IMR-90 (cell line): ENCODE data around the gene LMOD1. TPM values are rescaled to one million over a fixed set of nuclear protein-coding genes. Genes with fewer than 3 reads are reported as not detected.

Experiments
- ATAC-seq: fragments of 200-7000 bp; cut with Tn5 transposase; 2 replicates; pipeline ENCODE4 v1.9.1; 2020; ENCODE audit warnings: low read depth, mild to moderate bottlenecking, moderate library complexity
- BruUV-seq: library from RNA; stranded (reverse); fragments of 400-500 nt; replicated peaks from 2 replicates; lab custom pipeline; 2021; lab: Mats Ljungman, UMichigan
- CTCF ChIA-PET: fragments of 300-600 bp; formaldehyde crosslinking; extraction: SDS; loops from one replicate; lab custom pipeline; 2021; ENCODE audit warnings: antibody characterized with exemption; lab: Yijun Ruan, JAX
- POLR2A ChIA-PET: fragments of 300-600 bp; sonication (Branson Sonifier 250); formaldehyde crosslinking; loops from one replicate; lab custom pipeline; 2022; ENCODE audit warnings: antibody characterized with exemption; ENCODE audit not compliant: unreplicated experiment; lab: Charles Lee
- DNase-seq: peaks from one replicate; pipeline ENCODE4 v3.0.0; 2013
- H2AFZ ChIP-seq: replicated peaks from 2 replicates; pipeline ENCODE3; 2013; ENCODE audit warnings: low read length, mild to moderate bottlenecking; ENCODE audit not compliant: poor library complexity
- H2AK5ac ChIP-seq: 2 replicates; pipeline ENCODE4 v1.6.1; 2013; ENCODE audit warnings: low read depth, low read length, inconsistent platforms
- H2AK9ac ChIP-seq: replicated peaks from 2 replicates; pipeline ENCODE3; 2013; ENCODE audit warnings: mild to moderate bottlenecking, low read depth, low read length, moderate library complexity; ENCODE audit not compliant: poor library complexity
- H2BK120ac ChIP-seq: 2 replicates; pipeline ENCODE4 v1.6.1; 2013; ENCODE audit warnings: low read depth, low read length, inconsistent platforms
- H2BK15ac ChIP-seq: 3 replicates; pipeline ENCODE4 v1.6.1; 2013; ENCODE audit warnings: low read depth, low read length, inconsistent platforms
- H2BK20ac ChIP-seq: 2 replicates; pipeline ENCODE4 v1.6.1; 2013; ENCODE audit warnings: low read depth, mild to moderate bottlenecking, inconsistent platforms, low read length, moderate library complexity
- H2BK5ac ChIP-seq: 2 replicates; pipeline ENCODE4 v1.6.1; 2013; ENCODE audit warnings: mild to moderate bottlenecking, low read depth, low read length, inconsistent platforms; ENCODE audit not compliant: poor library complexity, severe bottlenecking
- H3K14ac ChIP-seq: replicated peaks from 2 replicates; pipeline ENCODE4 v1.6.1; 2013; ENCODE audit warnings: low read depth, low read length, inconsistent platforms
- H3K18ac ChIP-seq: 2 replicates; pipeline ENCODE4 v1.6.1; 2013; ENCODE audit warnings: low read depth, low read length, control low read depth
- H3K23ac ChIP-seq: 2 replicates; pipeline ENCODE4 v1.6.1; 2013; ENCODE audit warnings: low read depth, low read length, inconsistent platforms
- H3K27ac ChIP-seq: 2 replicates; pipeline ENCODE4 v1.5.1; 2013; ENCODE audit warnings: mild to moderate bottlenecking, control low read depth, low read length; ENCODE audit not compliant: insufficient read depth
- H3K27me3 ChIP-seq: 2 replicates; pipeline ENCODE4 v1.6.1; 2013; ENCODE audit warnings: low read length; ENCODE audit not compliant: control insufficient read depth, insufficient read depth
- H3K36me3 ChIP-seq: 2 replicates; pipeline ENCODE4 v1.6.1; 2013; ENCODE audit warnings: low read length, mixed read lengths; ENCODE audit not compliant: control insufficient read depth, insufficient read depth
- H3K4ac ChIP-seq: 2 replicates; pipeline ENCODE4 v1.6.1; 2013; ENCODE audit warnings: low read depth, low read length, inconsistent platforms
- H3K4me1 ChIP-seq: 2 replicates; pipeline ENCODE4 v1.6.1; 2013; ENCODE audit warnings: low read length, mixed read lengths; ENCODE audit not compliant: control insufficient read depth, insufficient read depth
- H3K4me2 ChIP-seq: 2 replicates; pipeline ENCODE4 v1.6.1; 2013; ENCODE audit warnings: low read depth, mild to moderate bottlenecking, control low read depth, low read length, moderate library complexity
- H3K4me3 ChIP-seq: 2 replicates; pipeline ENCODE4 v1.5.1; 2013; ENCODE audit warnings: low read depth, mild to moderate bottlenecking, control low read depth, low read length, moderate library complexity; ENCODE audit not compliant: insufficient read depth
- H3K56ac ChIP-seq: 2 replicates; pipeline ENCODE4 v1.6.1; 2013; ENCODE audit warnings: low read length, inconsistent platforms; ENCODE audit not compliant: insufficient read depth; ENCODE audit errors: extremely low read depth
- H3K79me1 ChIP-seq, 2 experiments: 2 replicates each; pipeline ENCODE4 v1.6.1; 2013; ENCODE audit warnings: low read length in 2 of 2, inconsistent platforms in 1 of 2, low read depth in 1 of 2
- H3K9ac ChIP-seq: 2 replicates; pipeline ENCODE4 v1.6.1; 2013; ENCODE audit warnings: low read depth, low read length, control low read depth
- H3K9me1 ChIP-seq: 2 replicates; pipeline ENCODE4 v1.6.1; 2013; ENCODE audit warnings: low read length, inconsistent platforms; ENCODE audit not compliant: insufficient read depth
- H3K9me3 ChIP-seq: 2 replicates; pipeline ENCODE4 v1.6.1; 2013; ENCODE audit warnings: low read length; ENCODE audit not compliant: control insufficient read depth, insufficient read depth
- H4K20me1 ChIP-seq: 2 replicates; pipeline ENCODE4 v1.6.1; 2013; ENCODE audit warnings: low read length, inconsistent platforms; ENCODE audit not compliant: insufficient read depth
- H4K5ac ChIP-seq: 2 replicates; pipeline ENCODE4 v1.6.1; 2013; ENCODE audit warnings: mild to moderate bottlenecking, low read depth, low read length, control low read depth
- H4K8ac ChIP-seq, 2 experiments: 2 replicates each; pipeline ENCODE4 v1.6.1; 2013; ENCODE audit warnings: low read depth in 2 of 2, low read length in 2 of 2, control low read depth in 1 of 2, inconsistent platforms in 1 of 2
- H4K91ac ChIP-seq: 2 replicates; pipeline ENCODE4 v1.6.1; 2013; ENCODE audit warnings: low read depth, low read length, inconsistent platforms; ENCODE audit not compliant: insufficient read depth
- BHLHE40 ChIP-seq: fragments of 150-350 bp; IDR thresholded peaks from 2 replicates; pipeline ENCODE4 v1.6.1; 2016; ENCODE audit warnings: mild to moderate bottlenecking, low read depth, low read length
- CEBPB ChIP-seq: IDR thresholded peaks from 2 replicates; pipeline ENCODE4 v1.6.1; 2012; ENCODE audit warnings: low read depth, low read length, improper control_type of control experiment
- CHD1 ChIP-seq: IDR thresholded peaks from 2 replicates; pipeline ENCODE4 v1.6.1; 2012; ENCODE audit warnings: low read depth, low read length, improper control_type of control experiment
- ELK1 ChIP-seq: fragments of 150-350 bp; IDR thresholded peaks from 2 replicates; pipeline ENCODE4 v1.6.1; 2016; ENCODE audit warnings: low read depth, mild to moderate bottlenecking, low read length, moderate library complexity, borderline replicate concordance
- FOS ChIP-seq: fragments of 150-350 bp; IDR thresholded peaks from 2 replicates; pipeline ENCODE4 v1.6.1; 2016; ENCODE audit warnings: low read depth, low read length
- MAFK ChIP-seq: IDR thresholded peaks from 2 replicates; pipeline ENCODE4 v1.6.1; 2012; ENCODE audit warnings: low read depth, low read length, improper control_type of control experiment
- MAZ ChIP-seq: IDR thresholded peaks from 2 replicates; pipeline ENCODE4 v1.6.1; 2012; ENCODE audit warnings: low read depth, mild to moderate bottlenecking, low read length, improper control_type of control experiment, moderate library complexity, borderline replicate concordance
- POLR2A ChIP-seq: IDR thresholded peaks from 2 replicates; pipeline ENCODE4 v1.6.1; 2012; ENCODE audit warnings: mild to moderate bottlenecking, low read depth, low read length
- RAD21 ChIP-seq: IDR thresholded peaks from 2 replicates; pipeline ENCODE4 v1.6.1; 2012; ENCODE audit warnings: low read length, improper control_type of control experiment
- RCOR1 ChIP-seq: IDR thresholded peaks from 2 replicates; pipeline ENCODE4 v1.6.1; 2012; ENCODE audit warnings: mild to moderate bottlenecking, low read length, improper control_type of control experiment; ENCODE audit not compliant: insufficient replicate concordance
- RFX5 ChIP-seq: IDR thresholded peaks from 2 replicates; pipeline ENCODE4 v1.8.0; 2012; ENCODE audit warnings: low read depth, mild to moderate bottlenecking, low read length, moderate library complexity
- SMC3 ChIP-seq: fragments of 150-350 bp; IDR thresholded peaks from 2 replicates; pipeline ENCODE4 v1.6.1; 2016; ENCODE audit warnings: low read depth, mild to moderate bottlenecking, antibody characterized with exemption, low read length, moderate library complexity
- USF2 ChIP-seq: fragments of 150-350 bp; IDR thresholded peaks from 2 replicates; pipeline ENCODE4 v1.6.1; 2017; ENCODE audit warnings: mild to moderate bottlenecking, antibody characterized with exemption, low read length, low read depth
- WGBS, 2 experiments: methylation state at CpG; one replicate each; pipeline versions ENCODE4 v1.1.5 to v1.1.7; 2013; ENCODE audit warnings: missing lambda C conversion rate in 2 of 2; ENCODE audit not compliant: insufficient read length in 1 of 2; ENCODE audit errors: extremely low coverage in 2 of 2; 5-methylcytosine and 5-hydroxymethylcytosine counted together
- dilution Hi-C: fragments of 300-500 bp; cut with HindIII; formaldehyde crosslinking; loops from one replicate; pipeline ENCODE4 v1.14.3; 2018; ENCODE audit warnings: low sequenced_read_pairs; ENCODE audit not compliant: unreplicated experiment
- in situ Hi-C: fragments of 300-500 bp; cut with MboI; formaldehyde crosslinking; loops from 3 replicates; pipeline ENCODE4 v1.14.3; 2019; ENCODE audit warnings: low sequenced_read_pairs, inconsistent platforms, mixed read lengths
- intact Hi-C: fragments of 100-400 bp; cut with micrococcal nuclease; formaldehyde crosslinking; loops from 2 replicates; pipeline ENCODE4 v1.10.0; 2022
- polyA plus RNA-seq, 3 experiments: library from polyadenylated mRNA; depleted of rRNA; stranded (reverse); fragments of >200 nt; gene quantifications; 2 replicates each; pipeline ENCODE4 v1.2.3, GENCODE V29; 2012; ENCODE audit warnings: low replicate concordance in 1 of 3
- total RNA-seq: library from RNA; depleted of rRNA; stranded (reverse); fragments of >200 nt; gene quantifications from 2 replicates; pipeline ENCODE4 v1.2.3, GENCODE V29; 2012

The LMOD1 gene
- total and polyA plus RNA-seq, 2 of the 4 experiments (the other 2 are of a cell fraction), result 51.7 to 53.2 TPM

GRCh38 chr1:201925981-201926645 is 20.2 kb downstream of the LMOD1 start:
- in situ Hi-C loops, result no loop called here
- Histone ChIP-seq H3K9me3 (no peaks in the 10 kb centered on the region), H3K56ac (no peak overlapping the region), H3K4me2 (no peak overlapping the region), H3K23ac (no peak overlapping the region), H2BK15ac (no peak overlapping the region), H2AK5ac (no peak overlapping the region), H4K8ac (peak overlapping the region in 1 of 2 experiments; percentile 6; a peak in 1 of 4 replicates), H3K18ac (peak overlapping the region; percentile 55), H3K4ac (0 out of 2 replicates have a peak overlapping the region, but pooled peaks have one; percentile 1), H4K91ac (no peak overlapping the region), H3K27me3 (no peaks in the 10 kb centered on the region), H4K20me1 (no peaks in the 10 kb centered on the region), H2BK5ac (peak overlapping the region; percentile 1), H3K79me1 (peaks cover 33 to 61% of the 10 kb centered on the region in 2 experiments), H3K4me3 (no peak overlapping the region), H3K27ac (peak overlapping the region; percentile 54; the same call in 1 of the 2 replicates), H2AK9ac (no peak overlapping the region), H2BK20ac (no peak overlapping the region), H3K14ac (no peak overlapping the region), H3K36me3 (peaks cover 27% of the 10 kb centered on the region), H4K5ac (peak overlapping the region; percentile 37; the same call in 1 of the 2 replicates), H3K9me1 (peaks cover 11% of the 10 kb centered on the region; the same call in 1 of the 2 replicates), H3K4me1 (peaks cover 8% of the 10 kb centered on the region), H2AFZ (no peak overlapping the region), H2BK120ac (no peak overlapping the region), H3K9ac (0 out of 2 replicates have a peak overlapping the region, but pooled peaks have one; percentile 1)
- intact Hi-C loops, result no loop called here
- TF ChIP-seq RFX5 (no peak), ELK1 (no peak), SMC3 (no peak), RAD21 (no peak), FOS (no peak), CHD1 (no peak), BHLHE40 (no peak), USF2 (no peak), POLR2A (no peak), CEBPB (no peak), MAZ (no peak), MAFK (no peak), RCOR1 (no peak)
- DNase-seq (peak; percentile 48), ATAC-seq (peak; percentile 63)
- CTCF ChIA-PET, result no interaction called here
- dilution Hi-C loops, result no loop called here
- 50% methylated on average over 1 of the region's 5 CpGs; no CpG with 5 or more reads in 1 of the 2 experiments for WGBS, 2 experiments
- POLR2A ChIA-PET, result no interaction called here
- BruUV-seq, result no TSS peak
